ENCODE measurements around the gene ZNF3.
"Not testable (repeated sequence)": the region's sequence is repeated elsewhere in the genome, so short reads cannot be mapped to it uniquely, and the experiment has no call there.

Gene ZNF3

DNA sequence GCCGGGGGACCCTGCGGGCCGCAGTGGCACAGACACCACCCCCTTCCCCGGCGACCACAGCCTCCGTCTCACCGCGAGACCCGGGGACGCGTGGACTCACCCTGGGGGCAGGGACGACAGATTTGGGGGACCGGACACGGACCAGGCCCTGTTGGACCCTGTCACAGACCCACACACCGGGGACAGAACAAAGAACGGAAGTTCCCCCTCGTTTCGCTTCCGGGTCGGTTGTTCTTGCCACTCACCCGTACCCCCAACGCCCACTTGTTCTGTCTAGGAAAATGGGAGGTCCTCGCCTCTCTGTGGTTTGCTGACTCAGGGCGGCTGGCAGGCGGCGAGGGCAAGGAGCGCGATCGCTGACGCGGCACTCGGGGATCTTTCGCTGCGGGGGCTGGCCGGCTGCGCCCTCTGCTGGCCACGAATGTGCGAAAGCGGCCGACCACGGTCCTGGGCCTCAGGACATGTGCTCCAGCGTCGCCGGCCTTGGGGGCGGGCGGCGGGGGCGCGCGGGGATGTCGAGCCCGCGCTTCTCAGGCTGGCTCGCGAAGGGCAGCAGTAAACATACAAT is at the start of gene ZNF3:
ZNF3 (minus strand) TSS at position 189 of the 568 bp plus-strand sequence. CDS start 4,366 bp downstream, outside the sequence.
- peak within 1 kb of the TSS; percentile 92 for H3K4me3 ChIP-seq (ENCODE audit: control insufficient read depth, low read depth, low read length)
- TF ChIP-seq CTCF (conservative IDR thresholded peaks at IDR 0.05; ENCODE audit: control insufficient read depth, insufficient read depth, low read depth, low read length): peak; percentile 52

GRCh38 chr7:100130608-100131453 is 49.3 kb upstream of the ZNF3 start:
- H3K4me3 ChIP-seq (ENCODE audit: control insufficient read depth, low read depth, low read length): no peak overlapping the region
- peak; percentile 62 for TF ChIP-seq CTCF (conservative IDR thresholded peaks at IDR 0.05; ENCODE audit: control insufficient read depth, insufficient read depth, low read depth, low read length)
- peak; percentile 40 for DNase-seq (ENCODE audit: low read depth)

More for the DNA sequence above, at the start of gene ZNF3:
- DNase-seq (ENCODE audit: low read depth): peak; percentile 99

DNA sequence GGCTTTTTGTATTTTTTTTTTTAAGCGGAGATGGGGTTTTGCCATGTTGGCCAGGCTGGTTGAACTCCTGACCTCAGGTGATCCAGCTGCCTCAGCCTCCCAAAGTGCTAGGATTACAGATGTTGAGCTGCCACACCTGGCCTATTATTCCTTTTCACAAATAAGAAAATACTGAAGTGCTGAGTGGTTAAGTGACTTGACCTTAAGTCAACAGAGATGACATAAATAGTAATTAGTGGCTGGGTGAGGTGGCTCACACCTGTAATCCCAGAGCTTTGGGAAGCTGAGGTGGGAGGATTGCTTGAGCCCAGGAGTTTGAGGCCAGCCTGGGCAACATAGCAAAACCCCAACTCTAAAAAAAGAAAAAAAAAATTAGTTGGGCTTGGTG is 48.7 kb upstream of the ZNF3 start:
- not testable (repeated sequence) for H3K4me3 ChIP-seq (ENCODE audit: control insufficient read depth, low read depth, low read length); DNase-seq (ENCODE audit: low read depth)

DNA sequence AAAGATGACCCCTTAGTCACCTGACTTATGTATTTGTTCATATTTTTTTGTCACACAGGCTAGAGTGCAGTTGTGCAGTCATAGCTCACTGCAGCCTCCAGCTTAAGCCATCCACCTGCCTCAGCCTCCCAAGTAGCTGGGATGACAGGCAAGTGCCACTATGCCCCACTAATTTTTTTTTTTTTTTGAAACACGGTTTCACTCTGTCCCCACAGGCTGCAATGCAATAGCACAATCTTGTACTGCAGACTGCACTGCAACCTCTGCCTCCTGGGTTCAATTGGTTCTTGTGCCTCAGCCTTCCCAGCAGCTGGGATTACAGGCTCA is 47.1 kb upstream of the ZNF3 start:
- TF ChIP-seq CTCF (conservative IDR thresholded peaks at IDR 0.05; ENCODE audit: control insufficient read depth, insufficient read depth, low read depth, low read length): no peak
- no peak for DNase-seq (ENCODE audit: low read depth)
- no peak overlapping the region for H3K4me3 ChIP-seq (ENCODE audit: control insufficient read depth, low read depth, low read length)

GRCh38 chr7:100127866-100128636 is 46.5 kb upstream of the ZNF3 start:
- peak overlapping the region; percentile 94 for H3K4me3 ChIP-seq (ENCODE audit: control insufficient read depth, low read depth, low read length)
- no peak for DNase-seq (ENCODE audit: low read depth)
- no peak for TF ChIP-seq CTCF (conservative IDR thresholded peaks at IDR 0.05; ENCODE audit: control insufficient read depth, insufficient read depth, low read depth, low read length)

DNA sequence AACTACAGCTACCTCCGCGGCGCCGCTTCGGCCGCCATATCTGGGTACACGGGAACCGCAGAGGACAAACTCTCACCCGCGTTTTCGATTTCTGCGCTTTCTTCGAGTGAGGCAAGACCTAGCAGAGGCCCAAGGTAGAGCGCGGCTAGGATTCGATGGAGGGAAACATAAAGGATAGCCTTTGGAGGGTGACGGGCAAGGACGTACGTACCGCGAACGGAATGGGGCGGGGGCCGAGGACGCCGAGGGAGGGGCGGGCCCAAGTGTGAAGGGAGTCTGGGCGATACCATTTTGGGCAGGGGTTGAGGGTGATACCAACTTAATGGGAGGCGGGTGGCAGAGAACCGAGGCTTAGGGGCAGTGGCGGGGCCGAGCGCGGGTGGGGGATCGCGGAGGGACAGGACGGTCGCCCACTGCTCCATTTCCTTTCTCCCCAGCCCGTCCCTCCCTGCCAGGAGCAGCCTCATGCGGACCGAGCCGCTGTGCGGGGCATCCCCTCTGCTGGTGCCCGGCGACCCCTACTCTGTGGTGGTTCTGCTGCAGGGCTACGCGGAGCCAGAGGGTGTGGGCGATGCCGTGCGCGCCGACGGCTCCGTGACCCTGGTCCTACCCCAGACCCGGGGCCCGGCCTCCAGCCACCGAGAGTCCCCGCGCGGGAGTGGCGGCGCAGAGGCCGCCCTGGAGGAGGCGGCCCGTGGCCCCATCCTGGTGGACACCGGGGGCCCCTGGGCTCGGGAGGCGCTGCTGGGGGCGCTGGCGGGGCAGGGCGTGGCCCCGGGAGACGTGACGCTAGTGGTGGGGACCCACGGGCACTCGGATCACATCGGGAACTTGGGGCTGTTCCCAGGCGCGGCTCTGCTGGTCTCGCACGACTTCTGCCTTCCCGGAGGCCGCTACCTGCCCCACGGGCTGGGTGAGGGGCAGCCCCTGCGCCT is 45.7 kb upstream of the ZNF3 start, which contains the start of gene MBLAC1:
MBLAC1 (plus strand) TSS at position 37 of the 935 bp plus-strand sequence; CDS start at position 466, 429 bp downstream.
- DNase-seq (ENCODE audit: low read depth): peak; percentile 91
- no peak for TF ChIP-seq CTCF (conservative IDR thresholded peaks at IDR 0.05; ENCODE audit: control insufficient read depth, insufficient read depth, low read depth, low read length)
- H3K4me3 ChIP-seq (ENCODE audit: control insufficient read depth, low read depth, low read length): peak within 1 kb of the TSS; percentile 94

Measured in fibroblast of mammary gland (primary cell).